Activated naive CD8-positive, alpha-beta T cell treated with anti-CD3 and anti-CD28 coated beads for 36 hours (primary cell): ENCODE data around the gene NPIPB12. TPM values are rescaled to one million over a fixed set of nuclear protein-coding genes. Genes with fewer than 3 reads are reported as not detected.
"Not testable (repeated sequence)": the region's sequence is repeated elsewhere in the genome, so short reads cannot be mapped to it uniquely, and the experiment has no call there.

Experiments used
- DNase-seq: peaks from one replicate; pipeline ENCODE4 v3.0.0; 2021
- H3K27ac Mint-ChIP-seq: one replicate; pipeline ENCODE4 v1.8.0; 2022; ENCODE audit warnings: mild to moderate bottlenecking, moderate library complexity, mixed read lengths
- H3K27me3 Mint-ChIP-seq: one replicate; pipeline ENCODE4 v1.8.0; 2022; ENCODE audit warnings: mild to moderate bottlenecking, mixed read lengths
- H3K36me3 Mint-ChIP-seq: one replicate; pipeline ENCODE4 v1.8.0; 2021; ENCODE audit warnings: mild to moderate bottlenecking, mixed read lengths
- H3K4me1 Mint-ChIP-seq: one replicate; pipeline ENCODE4 v1.8.0; 2021; ENCODE audit warnings: mixed read lengths
- H3K4me3 Mint-ChIP-seq: one replicate; pipeline ENCODE4 v1.8.0; 2022; ENCODE audit warnings: mild to moderate bottlenecking, moderate library complexity, mixed read lengths
- H3K9me3 Mint-ChIP-seq: one replicate; pipeline ENCODE4 v1.8.0; 2022; ENCODE audit warnings: mixed read lengths
- total RNA-seq, 2 experiments: library from RNA; stranded (reverse); gene quantifications; one replicate each; pipeline ENCODE4 v1.2.3, GENCODE V29; 2021

Gene NPIPB12
- total RNA-seq, result 10 to 100 TPM; 52.7 to 65.7 TPM

GRCh38 chr16:29506308-29506707, at the start of gene NPIPB12:
NPIPB12 (minus strand) TSS chr16:29506408.
- H3K27me3 Mint-ChIP-seq, H3K4me3 Mint-ChIP-seq, H3K4me1 Mint-ChIP-seq, H3K36me3 Mint-ChIP-seq, H3K9me3 Mint-ChIP-seq, DNase-seq, H3K27ac Mint-ChIP-seq: not testable (repeated sequence)

DNA sequence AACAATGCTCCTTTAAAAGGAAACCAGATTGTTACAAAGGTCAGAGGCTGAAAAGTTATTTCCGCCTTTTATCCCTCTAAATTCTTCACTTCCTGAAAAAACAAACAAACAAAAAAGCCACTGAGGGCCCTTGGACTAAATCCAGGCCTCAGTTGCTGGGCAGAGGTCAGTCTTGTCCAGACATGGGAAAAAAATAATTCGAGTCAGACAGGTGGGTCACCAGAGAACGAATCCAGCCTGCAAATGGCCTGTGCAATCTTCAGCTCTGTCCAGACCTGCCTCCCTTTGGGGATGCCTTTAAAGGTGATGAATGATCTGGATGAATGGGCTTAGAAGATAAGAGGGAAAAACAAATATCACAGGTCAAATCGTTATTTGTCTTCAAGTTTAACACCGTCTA, 15.3 kb upstream of the NPIPB12 start:
- H3K9me3 Mint-ChIP-seq, H3K36me3 Mint-ChIP-seq, H3K4me1 Mint-ChIP-seq, H3K27me3 Mint-ChIP-seq, DNase-seq, H3K4me3 Mint-ChIP-seq, H3K27ac Mint-ChIP-seq: not testable (repeated sequence)

DNA sequence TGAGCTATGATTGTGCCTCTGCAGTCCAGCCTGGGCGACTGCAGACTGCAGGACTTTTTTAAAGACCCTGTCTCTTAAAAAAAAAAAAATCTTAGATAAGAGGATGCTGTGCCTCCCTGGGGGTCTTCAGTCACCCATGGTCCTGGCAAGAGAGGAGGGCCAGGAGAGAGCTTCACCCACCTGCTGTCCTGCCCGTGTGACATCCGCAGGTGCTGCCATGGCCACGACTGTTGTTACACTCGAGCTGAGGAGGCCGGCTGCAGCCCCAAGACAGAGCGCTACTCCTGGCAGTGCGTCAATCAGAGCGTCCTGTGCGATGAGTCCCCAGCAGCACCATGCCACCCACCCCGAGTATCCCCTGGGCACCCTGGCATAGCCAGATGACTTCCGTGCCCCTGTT, 23.9 kb downstream of the NPIPB12 start:
- H3K36me3 Mint-ChIP-seq, H3K9me3 Mint-ChIP-seq, DNase-seq, H3K4me3 Mint-ChIP-seq, H3K27me3 Mint-ChIP-seq, H3K4me1 Mint-ChIP-seq, H3K27ac Mint-ChIP-seq: not testable (repeated sequence)

- not testable (repeated sequence) for H3K9me3 Mint-ChIP-seq, H3K27me3 Mint-ChIP-seq, DNase-seq, H3K27ac Mint-ChIP-seq, H3K4me3 Mint-ChIP-seq, H3K4me1 Mint-ChIP-seq, H3K36me3 Mint-ChIP-seq
Measured at GRCh38 chr16:29472065-29472464, 34.1 kb downstream of the NPIPB12 start.

DNA sequence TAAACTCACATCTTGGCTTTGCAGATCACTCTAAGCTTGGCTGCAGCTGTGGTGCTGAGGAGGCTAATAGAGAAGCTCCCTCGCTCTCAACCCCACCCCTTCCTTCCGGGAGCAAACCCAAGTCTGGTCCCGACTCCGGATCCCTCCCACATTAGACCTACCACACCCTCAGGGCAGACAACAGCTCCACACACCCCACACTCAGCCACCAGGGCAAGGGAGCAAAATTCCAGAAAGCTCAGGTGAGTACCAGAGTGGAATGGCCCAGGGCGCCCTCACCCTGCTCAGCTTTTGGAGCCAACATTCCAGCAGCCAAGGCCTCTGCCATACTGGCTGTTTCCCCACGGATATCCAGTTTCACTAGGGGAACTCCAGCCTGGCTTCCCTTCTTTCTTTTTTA, 36.5 kb downstream of the NPIPB12 start:
- not testable (repeated sequence) for H3K9me3 Mint-ChIP-seq, H3K4me1 Mint-ChIP-seq, H3K4me3 Mint-ChIP-seq, H3K27me3 Mint-ChIP-seq, H3K36me3 Mint-ChIP-seq, H3K27ac Mint-ChIP-seq
- peak; percentile 15 for DNase-seq

DNA sequence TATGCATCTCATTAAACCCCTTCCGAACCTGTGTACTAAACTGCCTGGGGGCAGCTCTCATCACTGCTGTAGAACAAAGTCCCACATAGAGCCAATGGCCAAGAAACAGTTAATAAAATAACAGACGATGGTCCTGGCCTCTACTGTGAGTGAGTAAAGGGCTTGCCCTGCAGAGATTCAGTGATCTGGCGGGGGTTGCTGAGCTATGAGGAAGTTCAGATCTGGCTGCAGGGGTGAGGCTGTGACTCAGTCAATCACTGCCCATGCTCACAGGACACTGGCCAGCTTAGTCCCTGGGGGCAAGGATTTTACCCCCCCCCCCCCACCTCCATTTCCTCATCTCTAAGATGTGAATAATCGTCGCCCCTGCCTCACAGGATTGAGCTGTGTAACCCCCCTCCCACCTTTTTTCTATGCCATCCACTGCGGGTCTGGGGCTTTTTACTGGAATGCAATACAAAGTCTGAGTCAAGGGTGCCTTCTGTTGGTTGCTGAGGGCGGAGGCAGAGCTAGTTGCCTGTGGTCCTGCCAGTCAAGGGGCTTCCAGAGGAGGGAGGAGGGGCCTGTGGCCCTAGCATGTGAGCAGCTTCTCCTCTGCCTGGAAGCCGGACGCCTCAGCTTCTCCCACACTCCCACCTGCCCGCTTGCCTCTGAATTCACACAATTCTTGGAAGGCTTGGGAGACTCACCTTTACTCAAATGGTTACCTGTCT, 38.4 kb downstream of the NPIPB12 start:
- H3K27ac Mint-ChIP-seq, H3K4me1 Mint-ChIP-seq, DNase-seq, H3K9me3 Mint-ChIP-seq, H3K4me3 Mint-ChIP-seq, H3K36me3 Mint-ChIP-seq, H3K27me3 Mint-ChIP-seq: not testable (repeated sequence)

DNA sequence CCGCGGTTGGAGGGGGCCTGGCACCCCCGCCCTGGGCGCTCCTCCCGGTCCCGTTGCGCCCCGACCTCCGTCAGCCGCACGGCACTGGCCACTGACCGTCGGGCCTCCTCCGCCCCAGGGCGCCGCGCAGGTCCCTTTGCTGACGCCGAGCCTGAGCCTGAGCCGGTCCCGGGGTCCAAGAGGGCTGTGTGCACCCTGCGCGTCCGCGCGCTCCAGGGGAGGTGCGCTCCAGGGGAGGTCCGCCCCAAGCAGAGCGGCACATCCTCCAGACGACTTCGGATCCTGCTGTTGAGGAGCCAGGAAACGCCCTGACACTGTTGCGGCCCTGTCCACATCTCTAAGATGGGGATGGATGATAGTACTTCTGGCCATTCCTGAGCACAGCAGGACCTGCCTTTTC, 39.3 kb downstream of the NPIPB12 start:
- H3K27ac Mint-ChIP-seq, H3K4me1 Mint-ChIP-seq, H3K36me3 Mint-ChIP-seq, H3K27me3 Mint-ChIP-seq, H3K9me3 Mint-ChIP-seq, DNase-seq, H3K4me3 Mint-ChIP-seq: not testable (repeated sequence)

GRCh38 chr16:29465985-29466824, 40.0 kb downstream of the NPIPB12 start:
- H3K4me3 Mint-ChIP-seq, H3K4me1 Mint-ChIP-seq, H3K27ac Mint-ChIP-seq, H3K9me3 Mint-ChIP-seq, DNase-seq, H3K36me3 Mint-ChIP-seq, H3K27me3 Mint-ChIP-seq: not testable (repeated sequence)

GRCh38 chr16:29460647-29461030, 45.6 kb downstream of the NPIPB12 start:
- H3K9me3 Mint-ChIP-seq, H3K27ac Mint-ChIP-seq, H3K4me1 Mint-ChIP-seq, DNase-seq, H3K4me3 Mint-ChIP-seq, H3K27me3 Mint-ChIP-seq, H3K36me3 Mint-ChIP-seq: not testable (repeated sequence)

GRCh38 chr16:29459706-29460646, 46.2 kb downstream of the NPIPB12 start, which contains the start of gene SULT1A4:
SULT1A4 (plus strand) TSS chr16:29459913; CDS start chr16:29461386, 1,473 bp downstream.
- not testable (repeated sequence) for H3K27ac Mint-ChIP-seq, DNase-seq, H3K27me3 Mint-ChIP-seq, H3K9me3 Mint-ChIP-seq, H3K36me3 Mint-ChIP-seq, H3K4me1 Mint-ChIP-seq, H3K4me3 Mint-ChIP-seq

DNA sequence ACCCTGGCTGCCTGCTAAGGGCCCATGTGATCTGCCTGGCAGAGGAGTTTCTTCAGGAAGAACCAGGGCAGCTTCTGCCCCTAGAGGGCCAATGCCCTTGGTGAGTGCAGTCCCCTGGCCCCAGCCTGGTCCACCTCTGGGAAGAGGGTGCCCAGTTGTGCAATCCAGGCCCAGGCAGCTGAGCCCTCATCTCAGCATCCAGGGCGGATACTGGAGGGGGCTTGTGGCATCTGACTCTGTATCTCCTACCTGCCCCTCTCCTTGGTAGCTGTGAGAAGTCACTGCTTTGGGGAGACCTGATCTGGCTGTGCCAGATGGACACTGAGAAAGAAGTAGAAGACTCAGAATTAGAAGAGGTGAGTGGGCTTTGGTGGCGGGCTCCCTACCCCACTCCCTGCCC, 48.5 kb downstream of the NPIPB12 start:
- H3K4me1 Mint-ChIP-seq, H3K9me3 Mint-ChIP-seq, H3K36me3 Mint-ChIP-seq, DNase-seq, H3K27me3 Mint-ChIP-seq, H3K27ac Mint-ChIP-seq, H3K4me3 Mint-ChIP-seq: not testable (repeated sequence)

DNA sequence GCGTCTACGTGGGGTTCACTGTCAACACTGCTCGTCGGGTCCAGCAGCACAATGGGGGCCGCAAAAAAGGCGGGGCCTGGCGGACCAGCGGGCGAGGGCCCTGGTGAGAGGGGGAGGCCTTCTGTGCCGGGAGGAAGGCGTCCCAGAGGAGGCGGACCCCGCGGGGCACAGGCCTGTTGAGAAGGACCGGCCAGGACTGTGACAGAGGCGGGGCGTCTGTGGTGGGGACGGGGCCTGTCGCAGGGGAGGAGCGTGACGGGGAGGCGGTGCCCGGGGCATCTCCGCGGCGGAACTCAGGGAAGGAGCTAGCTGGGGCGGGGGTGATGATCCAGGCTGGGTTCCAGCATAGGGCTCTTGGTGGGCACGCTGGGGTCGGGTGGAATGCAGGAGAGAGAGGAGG, 51.4 kb downstream of the NPIPB12 start:
- H3K4me1 Mint-ChIP-seq, DNase-seq, H3K4me3 Mint-ChIP-seq, H3K27ac Mint-ChIP-seq, H3K9me3 Mint-ChIP-seq, H3K27me3 Mint-ChIP-seq, H3K36me3 Mint-ChIP-seq: not testable (repeated sequence)

DNA sequence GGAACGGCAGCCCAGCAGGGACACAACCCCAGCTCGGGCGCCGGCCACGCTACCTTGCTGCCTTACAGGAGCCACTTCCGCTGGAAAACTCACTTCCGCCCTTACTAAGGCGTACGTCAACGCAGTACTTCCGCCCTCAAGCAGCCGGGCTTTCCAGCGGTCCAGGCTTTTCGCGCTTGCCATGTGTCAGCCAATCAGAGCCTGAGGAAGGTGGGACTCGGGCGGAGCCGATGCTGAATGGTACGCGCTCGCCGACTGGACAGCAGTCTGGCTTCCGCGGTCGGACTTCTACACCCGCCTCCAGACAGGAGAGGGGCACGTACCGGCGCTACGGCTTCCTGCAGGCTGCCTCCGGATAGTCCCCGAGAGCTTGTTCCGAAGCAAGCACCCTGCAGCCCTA, 51.9 kb downstream of the NPIPB12 start, which contains the start of the genes BOLA2 and SLX1B:
BOLA2 (minus strand) TSS at position 83 of the 400 bp plus-strand sequence. CDS start 98 bp downstream, outside the sequence.
SLX1B (plus strand) TSS at position 265 of the 400 bp plus-strand sequence.
- not testable (repeated sequence) for H3K4me1 Mint-ChIP-seq, H3K27me3 Mint-ChIP-seq, H3K9me3 Mint-ChIP-seq, H3K4me3 Mint-ChIP-seq, H3K36me3 Mint-ChIP-seq, H3K27ac Mint-ChIP-seq, DNase-seq

DNA sequence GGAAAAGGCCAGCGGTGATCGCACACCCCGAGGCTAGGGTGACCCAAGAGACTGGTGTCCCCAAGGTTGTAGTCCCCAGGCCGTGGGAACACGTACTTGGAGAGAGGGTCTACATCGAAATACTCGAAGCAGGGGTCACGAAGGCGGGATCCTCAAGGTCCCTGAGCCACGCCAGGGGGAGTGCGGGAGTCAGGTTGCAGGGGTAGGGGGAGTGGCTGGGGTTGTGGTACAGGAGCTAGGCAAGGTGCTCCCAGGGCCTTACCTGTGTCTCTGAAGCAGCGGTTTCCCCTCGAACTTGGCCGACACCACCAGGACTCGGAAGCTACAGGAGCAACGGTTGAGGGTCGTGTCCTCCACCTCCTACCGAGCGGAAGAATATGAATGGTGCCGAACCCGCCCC, 52.5 kb downstream of the NPIPB12 start:
- H3K36me3 Mint-ChIP-seq, DNase-seq, H3K9me3 Mint-ChIP-seq, H3K4me3 Mint-ChIP-seq, H3K4me1 Mint-ChIP-seq, H3K27ac Mint-ChIP-seq, H3K27me3 Mint-ChIP-seq: not testable (repeated sequence)
